Measurements from ENCODE around the gene GUCA1A. TPM values are rescaled to one million over a fixed set of nuclear protein-coding genes. Genes with fewer than 3 reads are reported as not detected.
A peak's percentile ranks its signal among the peaks of the same experiment; 100 is the strongest.

The GUCA1A gene
- total and polyA plus RNA-seq, 2 of the 4 experiments (the other 2 are of a cell fraction): 0.18 to 0.32 TPM

- Histone ChIP-seq H3K56ac (ENCODE audit: extremely low read depth, insufficient read depth, low read length) (peak within 1 kb of the TSS; percentile 95), H2AK9ac (replicated peaks; ENCODE audit: low read depth, low read length, poor library complexity) (peak within 1 kb of the TSS; percentile 57), H3K9me3 (ENCODE audit: control insufficient read depth, insufficient read depth, low read length) (no peaks in the 10 kb centered on the region), H2BK20ac (ENCODE audit: low read depth, low read length) (no peak within 1 kb of the TSS), H3K27ac (ENCODE audit: insufficient read depth, low read length) (peak within 1 kb of the TSS; percentile 83), H3K9me1 (ENCODE audit: insufficient read depth, low read length) (peaks cover 9% of the 10 kb centered on the region; the same call in 1 of the 2 replicates), H2AK5ac (ENCODE audit: low read depth, low read length) (peak within 1 kb of the TSS; percentile 10), H4K20me1 (ENCODE audit: insufficient read depth, low read length) (no peaks in the 10 kb centered on the region), H2BK15ac (ENCODE audit: low read depth, low read length) (peak within 1 kb of the TSS; percentile 24; the same call in 1 of the 3 replicates), H3K36me3 (ENCODE audit: control insufficient read depth, insufficient read depth, low read length) (peaks cover 2% of the 10 kb centered on the region; the same call in 1 of the 2 replicates), H2BK5ac (ENCODE audit: low read depth, low read length, poor library complexity, severe bottlenecking) (peak within 1 kb of the TSS; percentile 69), H3K27me3 (ENCODE audit: control insufficient read depth, insufficient read depth, low read length) (no peaks in the 10 kb centered on the region), H3K79me1 (ENCODE audit: low read depth in 1 of 2, low read length in 2 of 2) (peaks cover 13 to 28% of the 10 kb centered on the region in 2 experiments; a peak in 2 of 4 replicates), H3K4me3 (ENCODE audit: insufficient read depth, low read depth, low read length) (peak within 1 kb of the TSS; percentile 82), H3K4ac (ENCODE audit: low read depth, low read length) (peak within 1 kb of the TSS; percentile 81), H3K18ac (ENCODE audit: low read depth, low read length) (no peak within 1 kb of the TSS), H2BK120ac (ENCODE audit: low read depth, low read length) (peak within 1 kb of the TSS; percentile 17; the same call in 1 of the 2 replicates), H3K23ac (ENCODE audit: low read depth, low read length) (peak within 1 kb of the TSS; percentile 72; the same call in 1 of the 2 replicates), H4K8ac (ENCODE audit: low read depth in 2 of 2, low read length in 2 of 2) (peak within 1 kb of the TSS; percentile 94 to 98), H4K91ac (ENCODE audit: insufficient read depth, low read depth, low read length) (peak within 1 kb of the TSS; percentile 67), H4K5ac (ENCODE audit: low read depth, low read length) (peak within 1 kb of the TSS; percentile 93), H3K4me1 (ENCODE audit: control insufficient read depth, insufficient read depth, low read length) (peaks cover 2% of the 10 kb centered on the region; the same call in 1 of the 2 replicates), H3K14ac (replicated peaks; ENCODE audit: low read depth, low read length) (peak within 1 kb of the TSS; percentile 98), H3K9ac (ENCODE audit: low read depth, low read length) (peak within 1 kb of the TSS; percentile 98), H2AFZ (replicated peaks; ENCODE audit: low read length, poor library complexity) (peak within 1 kb of the TSS; percentile 93), H3K4me2 (ENCODE audit: low read depth, low read length) (peak within 1 kb of the TSS; percentile 91)
- TF ChIP-seq ELK1 (IDR thresholded peaks at IDR 0.05; ENCODE audit: borderline replicate concordance, low read depth, low read length) (no peak), POLR2A (IDR thresholded peaks at IDR 0.05; ENCODE audit: low read depth, low read length) (peak; percentile 85)
- 2% methylated on average over 13 of the region's 29 CpGs; no CpG with 5 or more reads in 1 of the 2 experiments for WGBS, 2 experiments (ENCODE audit: extremely low coverage in 2 of 2, insufficient read length in 1 of 2)
- in situ Hi-C loops (cut with MboI; ENCODE audit: low sequenced_read_pairs): no loop called here
- dilution Hi-C loops (cut with HindIII; ENCODE audit: low sequenced_read_pairs, unreplicated experiment): no loop called here
- peak; percentile 94 for DNase-seq
- BruUV-seq (replicated peaks): TSS peak; percentile 72
- ATAC-seq (ENCODE audit: low read depth): peak; percentile 98
- ChIA-PET CTCF (interaction anchor here (0.6 to 1.2 kb wide), 3 partner anchors 27 to 330 kb away, joined by 3 to 6 read pairs (median 3); no protein-coding TSS in a partner anchor), POLR2A (ENCODE audit: unreplicated experiment) (no interaction called here)
- intact Hi-C loops (cut with micrococcal nuclease): loop anchor here (1.0 to 10.0 kb wide), 3 partner anchors 235 to 433 kb away; partner anchors contain the start of genes PRICKLE4 and TOMM6
Observed at GRCh38 chr6:42217519-42218367, 44.6 kb downstream of the GUCA1A start, which contains the start of gene MRPS10. Gene MRPS10, minus strand, starts transcription at chr6:42217861. Its CDS starts 12 bp downstream, at chr6:42217849.

All from IMR-90 (cell line).